ENCODE measurements around the gene CDK5RAP1. TPM values are rescaled to one million over a fixed set of nuclear protein-coding genes. Genes with fewer than 3 reads are reported as not detected.

The CDK5RAP1 gene
- total RNA-seq, 2 donors from 2014 or later, result 45.2 to 59.7 TPM

GRCh38 chr20:33333616-33334015 lies 67.7 kb downstream of the CDK5RAP1 start:
- WGBS, 2 experiments (ENCODE audit: insufficient coverage in 1 of 2, insufficient read length in 1 of 2), result 91 to 94% methylated on average over 4 to 7 of the region's 7 CpGs
- no peaks in the 10 kb centered on the region for H3K4me1 Mint-ChIP-seq
- H3K27me3 ChIP-seq (ENCODE audit: control insufficient read depth, insufficient read depth, low read length, poor library complexity, severe bottlenecking), result no peaks in the 10 kb centered on the region
- H3K9me3 ChIP-seq (ENCODE audit: control insufficient read depth, low read length), result no peaks in the 10 kb centered on the region
- no peak overlapping the region for H3K27ac Mint-ChIP-seq
- H3K9ac ChIP-seq (ENCODE audit: extremely low read depth, low read length, poor library complexity, severe bottlenecking), result no peak overlapping the region
- TF ChIP-seq, protein P1, sequence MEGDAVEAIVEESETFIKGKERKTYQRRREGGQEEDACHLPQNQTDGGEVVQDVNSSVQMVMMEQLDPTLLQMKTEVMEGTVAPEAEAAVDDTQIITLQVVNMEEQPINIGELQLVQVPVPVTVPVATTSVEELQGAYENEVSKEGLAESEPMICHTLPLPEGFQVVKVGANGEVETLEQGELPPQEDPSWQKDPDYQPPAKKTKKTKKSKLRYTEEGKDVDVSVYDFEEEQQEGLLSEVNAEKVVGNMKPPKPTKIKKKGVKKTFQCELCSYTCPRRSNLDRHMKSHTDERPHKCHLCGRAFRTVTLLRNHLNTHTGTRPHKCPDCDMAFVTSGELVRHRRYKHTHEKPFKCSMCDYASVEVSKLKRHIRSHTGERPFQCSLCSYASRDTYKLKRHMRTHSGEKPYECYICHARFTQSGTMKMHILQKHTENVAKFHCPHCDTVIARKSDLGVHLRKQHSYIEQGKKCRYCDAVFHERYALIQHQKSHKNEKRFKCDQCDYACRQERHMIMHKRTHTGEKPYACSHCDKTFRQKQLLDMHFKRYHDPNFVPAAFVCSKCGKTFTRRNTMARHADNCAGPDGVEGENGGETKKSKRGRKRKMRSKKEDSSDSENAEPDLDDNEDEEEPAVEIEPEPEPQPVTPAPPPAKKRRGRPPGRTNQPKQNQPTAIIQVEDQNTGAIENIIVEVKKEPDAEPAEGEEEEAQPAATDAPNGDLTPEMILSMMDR (conservative IDR thresholded peaks at IDR 0.05), result no peak
- H3K4me3 Mint-ChIP-seq, result no peak overlapping the region
- no peak for DNase-seq
- no peaks in the 10 kb centered on the region for H3K9me3 Mint-ChIP-seq
- H3K36me3 ChIP-seq (ENCODE audit: control insufficient read depth, insufficient read depth, low read length), result no peaks in the 10 kb centered on the region
- H3K4me1 ChIP-seq (ENCODE audit: control insufficient read depth, insufficient read depth, low read length), result no peaks in the 10 kb centered on the region
- no peak overlapping the region for H3K27ac ChIP-seq (ENCODE audit: low read depth, low read length)
- H3K27me3 Mint-ChIP-seq (ENCODE audit: insufficient read depth), result peaks cover 7% of the 10 kb centered on the region
- no peak overlapping the region for H3K4me3 ChIP-seq (ENCODE audit: low read length)
- no peaks in the 10 kb centered on the region for H3K36me3 Mint-ChIP-seq (ENCODE audit: low read depth)

DNA sequence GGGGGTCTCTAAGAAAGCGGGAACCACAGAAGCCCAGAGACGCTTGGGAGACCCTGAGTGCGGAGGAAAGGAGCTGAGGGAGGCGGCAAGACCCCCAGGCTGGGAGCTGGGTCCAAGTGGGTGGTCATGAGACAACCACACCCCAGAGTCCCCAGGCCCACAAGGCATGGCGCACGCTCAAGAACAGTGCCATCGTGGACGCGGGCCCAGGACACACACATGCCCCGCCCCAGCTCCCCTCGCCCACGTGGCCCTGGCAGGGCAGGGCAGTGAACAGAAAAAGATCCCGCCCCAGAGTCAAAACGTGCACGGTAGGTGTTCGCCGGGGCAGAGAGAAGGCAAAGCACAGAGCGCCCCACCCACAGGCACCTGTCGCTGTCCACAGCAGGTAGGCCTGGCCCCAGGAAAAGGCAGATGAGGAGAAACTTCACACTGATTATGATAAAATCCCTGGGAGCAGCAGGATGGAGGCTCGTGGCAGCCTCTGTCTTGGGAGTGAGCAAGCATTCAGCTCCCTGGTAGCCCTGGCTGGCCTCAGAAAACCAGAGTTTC lies 68.3 kb downstream of the CDK5RAP1 start:
- 89 to 93% methylated on average over 16 to 20 of the region's 20 CpGs for WGBS, 2 experiments (ENCODE audit: insufficient coverage in 1 of 2, insufficient read length in 1 of 2)
- H3K4me1 ChIP-seq (ENCODE audit: control insufficient read depth, insufficient read depth, low read length), result no peaks in the 10 kb centered on the region
- H3K36me3 Mint-ChIP-seq (ENCODE audit: low read depth), result no peaks in the 10 kb centered on the region
- H3K27ac Mint-ChIP-seq, result no peak overlapping the region
- H3K4me3 ChIP-seq (ENCODE audit: low read length), result no peak overlapping the region
- no peak overlapping the region for H3K4me3 Mint-ChIP-seq
- DNase-seq, result no peak
- no peaks in the 10 kb centered on the region for H3K9me3 Mint-ChIP-seq
- H3K27me3 Mint-ChIP-seq (ENCODE audit: insufficient read depth), result peaks cover 7% of the 10 kb centered on the region
- no peaks in the 10 kb centered on the region for H3K27me3 ChIP-seq (ENCODE audit: control insufficient read depth, insufficient read depth, low read length, poor library complexity, severe bottlenecking)
- no peaks in the 10 kb centered on the region for H3K4me1 Mint-ChIP-seq
- no peak overlapping the region for H3K27ac ChIP-seq (ENCODE audit: low read depth, low read length)
- TF ChIP-seq, protein P1 (conservative IDR thresholded peaks at IDR 0.05), result no peak
- no peaks in the 10 kb centered on the region for H3K9me3 ChIP-seq (ENCODE audit: control insufficient read depth, low read length)
- no peak overlapping the region for H3K9ac ChIP-seq (ENCODE audit: extremely low read depth, low read length, poor library complexity, severe bottlenecking)
- no peaks in the 10 kb centered on the region for H3K36me3 ChIP-seq (ENCODE audit: control insufficient read depth, insufficient read depth, low read length)

- H3K4me3 Mint-ChIP-seq, result no peak overlapping the region
- H3K9me3 Mint-ChIP-seq, result no peaks in the 10 kb centered on the region
- no peaks in the 10 kb centered on the region for H3K36me3 Mint-ChIP-seq (ENCODE audit: low read depth)
- no peak overlapping the region for H3K27ac Mint-ChIP-seq
- H3K4me1 Mint-ChIP-seq, result peaks cover 3% of the 10 kb centered on the region
- H3K36me3 ChIP-seq (ENCODE audit: control insufficient read depth, insufficient read depth, low read length), result no peaks in the 10 kb centered on the region
- H3K4me3 ChIP-seq (ENCODE audit: low read length), result no peak overlapping the region
- no peaks in the 10 kb centered on the region for H3K9me3 ChIP-seq (ENCODE audit: control insufficient read depth, low read length)
- H3K27me3 ChIP-seq (ENCODE audit: control insufficient read depth, insufficient read depth, low read length, poor library complexity, severe bottlenecking), result no peaks in the 10 kb centered on the region
- TF ChIP-seq, protein P1 (conservative IDR thresholded peaks at IDR 0.05), result no peak
- no peak overlapping the region for H3K9ac ChIP-seq (ENCODE audit: extremely low read depth, low read length, poor library complexity, severe bottlenecking)
- no peaks in the 10 kb centered on the region for H3K4me1 ChIP-seq (ENCODE audit: control insufficient read depth, insufficient read depth, low read length)
- no peak overlapping the region for H3K27ac ChIP-seq (ENCODE audit: low read depth, low read length)
- DNase-seq, result no peak
- WGBS, 2 experiments (ENCODE audit: insufficient coverage in 1 of 2, insufficient read length in 1 of 2), result 88 to 97% methylated on average over 5 to 22 of the region's 23 CpGs
- peaks cover 6% of the 10 kb centered on the region for H3K27me3 Mint-ChIP-seq (ENCODE audit: insufficient read depth)
Measured at GRCh38 chr20:33328157-33329137, 72.9 kb downstream of the CDK5RAP1 start.
